HG03196 (cell line): ENCODE results near the gene HNRNPR.
A peak's percentile ranks its signal among the peaks of the same experiment; 100 is the strongest.

Experiments used
- ATAC-seq: cut with Tn5 transposase; IDR thresholded peaks from one replicate; pipeline ENCODE4 v1.9.1; 2021; ENCODE audit not compliant: unreplicated experiment

Gene HNRNPR

GRCh38 chr1:23369335-23370013, 25.4 kb upstream of the HNRNPR start, which contains the start of gene ZNF436:
Gene ZNF436 (minus strand): TSS chr1:23369836. CDS start chr1:23368005, 1,831 bp downstream.
- no peak for ATAC-seq

- ATAC-seq, result peak; percentile 70
Observed at GRCh38 chr1:23368562-23369334, 24.7 kb upstream of the HNRNPR start.

- ATAC-seq, result peak; percentile 91
Observed at GRCh38 chr1:23367791-23368561, 23.9 kb upstream of the HNRNPR start.

GRCh38 chr1:23367451-23367790, 23.3 kb upstream of the HNRNPR start:
- ATAC-seq, result no peak

GRCh38 chr1:23366598-23366997, 22.5 kb upstream of the HNRNPR start:
- no peak for ATAC-seq

- no peak for ATAC-seq
Observed at GRCh38 chr1:23366146-23366545, 22.1 kb upstream of the HNRNPR start.

- no peak for ATAC-seq
Observed at GRCh38 chr1:23362218-23362713, 18.2 kb upstream of the HNRNPR start.

- ATAC-seq, result no peak
Observed at GRCh38 chr1:23358310-23358875, 14.3 kb upstream of the HNRNPR start.

- ATAC-seq, result no peak
Observed at GRCh38 chr1:23357138-23357908, 13.2 kb upstream of the HNRNPR start.

GRCh38 chr1:23356471-23357137, 12.5 kb upstream of the HNRNPR start:
- no peak for ATAC-seq

GRCh38 chr1:23354245-23354644, 10.2 kb upstream of the HNRNPR start:
- no peak for ATAC-seq

- no peak for ATAC-seq
Observed at GRCh38 chr1:23352096-23352695, 8.1 kb upstream of the HNRNPR start.

GRCh38 chr1:23345920-23346319, 1.8 kb upstream of the HNRNPR start:
- no peak for ATAC-seq

GRCh38 chr1:23344987-23345472, 946 bp upstream of the HNRNPR start:
- ATAC-seq, result peak; percentile 4

- ATAC-seq, result peak; percentile 16
Observed at GRCh38 chr1:23343221-23344110, 618 bp downstream of the HNRNPR start.

GRCh38 chr1:23341931-23342692, 2.0 kb downstream of the HNRNPR start:
- no peak for ATAC-seq

- no peak for ATAC-seq
Observed at GRCh38 chr1:23339632-23340031, 4.5 kb downstream of the HNRNPR start.

GRCh38 chr1:23337869-23338268, 6.2 kb downstream of the HNRNPR start:
- ATAC-seq, result no peak
